HEK293 (cell line): ENCODE results near the gene WASF1.

Experiments used
- KLF10 ChIP-seq: fragments of 450-650 bp; IDR thresholded peaks from 2 replicates; pipeline ENCODE4 v1.5.1; 2018; ENCODE audit warnings: missing biosample characterization, mild to moderate bottlenecking, missing genetic modification characterization
- KLF8 ChIP-seq: fragments of 450-650 bp; formaldehyde crosslinking; IDR thresholded peaks from 2 replicates; pipeline ENCODE4 v1.5.1; 2016; ENCODE audit warnings: missing biosample characterization, missing genetic modification characterization
- SCRT1 ChIP-seq: fragments of 450-650 bp; formaldehyde crosslinking; IDR thresholded peaks from 2 replicates; pipeline ENCODE4 v1.5.1; 2016; ENCODE audit warnings: missing biosample characterization, missing genetic modification characterization, borderline replicate concordance
- YY1 ChIP-seq: fragments of 450-650 bp; formaldehyde crosslinking; IDR thresholded peaks from 2 replicates; pipeline ENCODE4 v1.5.1; 2018; ENCODE audit warnings: missing biosample characterization, missing genetic modification characterization
- ZIC2 ChIP-seq: fragments of 450-650 bp; formaldehyde crosslinking; IDR thresholded peaks from 2 replicates; pipeline ENCODE4 v1.5.1; 2016; ENCODE audit warnings: missing biosample characterization, missing genetic modification characterization
- ZNF132 ChIP-seq: fragments of 450-650 bp; formaldehyde crosslinking; IDR thresholded peaks from 2 replicates; pipeline ENCODE4 v1.5.1; 2017; ENCODE audit warnings: missing biosample characterization, missing genetic modification characterization, borderline replicate concordance
- ZNF138 ChIP-seq: fragments of 450-650 bp; formaldehyde crosslinking; IDR thresholded peaks from 2 replicates; pipeline ENCODE4 v1.5.1; 2016; ENCODE audit warnings: missing biosample characterization, missing genetic modification characterization, borderline replicate concordance
- ZNF19 ChIP-seq: fragments of 450-650 bp; formaldehyde crosslinking; IDR thresholded peaks from 2 replicates; pipeline ENCODE4; 2016; ENCODE audit warnings: missing biosample characterization, missing genetic modification characterization, low read depth
- ZNF2 ChIP-seq: fragments of 450-650 bp; formaldehyde crosslinking; IDR thresholded peaks from 2 replicates; pipeline ENCODE4 v1.5.1; 2016; ENCODE audit warnings: missing biosample characterization, missing genetic modification characterization
- ZNF350 ChIP-seq: fragments of 450-650 bp; formaldehyde crosslinking; IDR thresholded peaks from 2 replicates; pipeline ENCODE4 v1.5.0; 2017; ENCODE audit warnings: missing biosample characterization, mild to moderate bottlenecking, missing genetic modification characterization
- ZNF404 ChIP-seq: fragments of 450-650 bp; formaldehyde crosslinking; IDR thresholded peaks from 2 replicates; pipeline ENCODE4 v1.5.1; 2017; ENCODE audit warnings: missing biosample characterization, missing genetic modification characterization
- ZNF514 ChIP-seq: fragments of 450-650 bp; formaldehyde crosslinking; IDR thresholded peaks from 2 replicates; pipeline ENCODE4 v1.5.1; 2016; ENCODE audit warnings: missing biosample characterization, missing genetic modification characterization
- ZNF529 ChIP-seq: fragments of 450-650 bp; formaldehyde crosslinking; IDR thresholded peaks from 2 replicates; pipeline ENCODE4 v1.5.1; 2017; ENCODE audit warnings: missing genetic modification characterization, missing biosample characterization; ENCODE audit not compliant: insufficient replicate concordance
- TF ChIP-seq, protein P1 (sequence below): sonication (generic); formaldehyde crosslinking; IDR thresholded peaks from 2 replicates; pipeline ENCODE4 v1.8.1; 2022; ENCODE audit warnings: mild to moderate bottlenecking, moderate library complexity, missing genetic modification reagents
- TF ChIP-seq, protein P2 (sequence below): fragments of 450-650 bp; formaldehyde crosslinking; IDR thresholded peaks from 2 replicates; pipeline ENCODE4 v1.5.1; 2016; ENCODE audit warnings: missing biosample characterization, missing genetic modification characterization
- TF ChIP-seq, protein P3 (sequence below): fragments of 450-650 bp; formaldehyde crosslinking; conservative IDR thresholded peaks from 2 replicates; pipeline ENCODE4 v1.5.1; 2016; ENCODE audit warnings: low read depth, missing biosample characterization, missing genetic modification characterization
- TF ChIP-seq, protein P4 (sequence below): fragments of 450-650 bp; formaldehyde crosslinking; IDR thresholded peaks from 2 replicates; pipeline ENCODE4 v1.5.1; 2017; ENCODE audit warnings: missing biosample characterization, missing genetic modification characterization
- TF ChIP-seq, protein P5 (sequence below): fragments of 450-650 bp; formaldehyde crosslinking; IDR thresholded peaks from 2 replicates; pipeline ENCODE4 v1.5.1; 2016; ENCODE audit warnings: missing biosample characterization, missing genetic modification characterization, low read depth
- TF ChIP-seq, protein P6 (sequence below): fragments of 450-650 bp; formaldehyde crosslinking; IDR thresholded peaks from 2 replicates; pipeline ENCODE4 v1.5.0; 2017; ENCODE audit warnings: missing biosample characterization, missing genetic modification characterization, borderline replicate concordance
- TF ChIP-seq, protein P7 (sequence below): fragments of 450-650 bp; IDR thresholded peaks from 2 replicates; pipeline ENCODE4 v1.5.1; 2018; ENCODE audit warnings: missing biosample characterization, missing genetic modification characterization
- TF ChIP-seq, protein P8 (sequence below): fragments of 450-650 bp; formaldehyde crosslinking; IDR thresholded peaks from 2 replicates; pipeline ENCODE4 v1.5.1; 2017; ENCODE audit warnings: missing biosample characterization, missing genetic modification characterization

Gene WASF1

DNA sequence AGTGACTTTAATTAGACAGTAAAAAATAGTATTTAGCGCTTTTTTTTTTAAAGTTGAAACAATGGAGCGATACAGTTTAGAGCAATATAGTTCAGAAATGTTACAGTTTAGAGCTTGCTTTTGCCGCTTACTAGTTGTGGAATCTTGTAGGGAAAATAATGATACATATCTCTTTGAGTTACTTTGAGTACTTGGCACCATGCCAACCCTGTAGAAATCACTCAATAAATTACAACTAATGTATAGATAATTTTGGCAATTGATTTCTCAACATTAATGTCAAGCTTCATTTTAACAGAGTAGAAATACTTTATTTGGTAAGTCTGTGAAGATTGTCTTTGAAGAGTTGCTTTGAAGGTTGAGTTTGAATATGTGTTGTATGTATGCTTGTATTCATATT is 28.2 kb upstream of the WASF1 start (continued):
- TF ChIP-seq, protein P1, sequence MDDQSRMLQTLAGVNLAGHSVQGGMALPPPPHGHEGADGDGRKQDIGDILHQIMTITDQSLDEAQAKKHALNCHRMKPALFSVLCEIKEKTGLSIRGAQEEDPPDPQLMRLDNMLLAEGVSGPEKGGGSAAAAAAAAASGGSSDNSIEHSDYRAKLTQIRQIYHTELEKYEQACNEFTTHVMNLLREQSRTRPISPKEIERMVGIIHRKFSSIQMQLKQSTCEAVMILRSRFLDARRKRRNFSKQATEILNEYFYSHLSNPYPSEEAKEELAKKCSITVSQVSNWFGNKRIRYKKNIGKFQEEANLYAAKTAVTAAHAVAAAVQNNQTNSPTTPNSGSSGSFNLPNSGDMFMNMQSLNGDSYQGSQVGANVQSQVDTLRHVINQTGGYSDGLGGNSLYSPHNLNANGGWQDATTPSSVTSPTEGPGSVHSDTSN = no peak
- TF ChIP-seq, protein P2, sequence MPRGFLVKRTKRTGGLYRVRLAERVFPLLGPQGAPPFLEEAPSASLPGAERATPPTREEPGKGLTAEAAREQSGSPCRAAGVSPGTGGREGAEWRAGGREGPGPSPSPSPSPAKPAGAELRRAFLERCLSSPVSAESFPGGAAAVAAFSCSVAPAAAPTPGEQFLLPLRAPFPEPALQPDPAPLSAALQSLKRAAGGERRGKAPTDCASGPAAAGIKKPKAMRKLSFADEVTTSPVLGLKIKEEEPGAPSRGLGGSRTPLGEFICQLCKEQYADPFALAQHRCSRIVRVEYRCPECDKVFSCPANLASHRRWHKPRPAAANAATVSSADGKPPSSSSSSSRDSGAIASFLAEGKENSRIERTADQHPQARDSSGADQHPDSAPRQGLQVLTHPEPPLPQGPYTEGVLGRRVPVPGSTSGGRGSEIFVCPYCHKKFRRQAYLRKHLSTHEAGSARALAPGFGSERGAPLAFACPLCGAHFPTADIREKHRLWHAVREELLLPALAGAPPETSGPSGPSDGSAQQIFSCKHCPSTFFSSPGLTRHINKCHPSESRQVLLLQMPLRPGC (tag by site-specific recombination) = no peak
- TF ChIP-seq, protein P3, sequence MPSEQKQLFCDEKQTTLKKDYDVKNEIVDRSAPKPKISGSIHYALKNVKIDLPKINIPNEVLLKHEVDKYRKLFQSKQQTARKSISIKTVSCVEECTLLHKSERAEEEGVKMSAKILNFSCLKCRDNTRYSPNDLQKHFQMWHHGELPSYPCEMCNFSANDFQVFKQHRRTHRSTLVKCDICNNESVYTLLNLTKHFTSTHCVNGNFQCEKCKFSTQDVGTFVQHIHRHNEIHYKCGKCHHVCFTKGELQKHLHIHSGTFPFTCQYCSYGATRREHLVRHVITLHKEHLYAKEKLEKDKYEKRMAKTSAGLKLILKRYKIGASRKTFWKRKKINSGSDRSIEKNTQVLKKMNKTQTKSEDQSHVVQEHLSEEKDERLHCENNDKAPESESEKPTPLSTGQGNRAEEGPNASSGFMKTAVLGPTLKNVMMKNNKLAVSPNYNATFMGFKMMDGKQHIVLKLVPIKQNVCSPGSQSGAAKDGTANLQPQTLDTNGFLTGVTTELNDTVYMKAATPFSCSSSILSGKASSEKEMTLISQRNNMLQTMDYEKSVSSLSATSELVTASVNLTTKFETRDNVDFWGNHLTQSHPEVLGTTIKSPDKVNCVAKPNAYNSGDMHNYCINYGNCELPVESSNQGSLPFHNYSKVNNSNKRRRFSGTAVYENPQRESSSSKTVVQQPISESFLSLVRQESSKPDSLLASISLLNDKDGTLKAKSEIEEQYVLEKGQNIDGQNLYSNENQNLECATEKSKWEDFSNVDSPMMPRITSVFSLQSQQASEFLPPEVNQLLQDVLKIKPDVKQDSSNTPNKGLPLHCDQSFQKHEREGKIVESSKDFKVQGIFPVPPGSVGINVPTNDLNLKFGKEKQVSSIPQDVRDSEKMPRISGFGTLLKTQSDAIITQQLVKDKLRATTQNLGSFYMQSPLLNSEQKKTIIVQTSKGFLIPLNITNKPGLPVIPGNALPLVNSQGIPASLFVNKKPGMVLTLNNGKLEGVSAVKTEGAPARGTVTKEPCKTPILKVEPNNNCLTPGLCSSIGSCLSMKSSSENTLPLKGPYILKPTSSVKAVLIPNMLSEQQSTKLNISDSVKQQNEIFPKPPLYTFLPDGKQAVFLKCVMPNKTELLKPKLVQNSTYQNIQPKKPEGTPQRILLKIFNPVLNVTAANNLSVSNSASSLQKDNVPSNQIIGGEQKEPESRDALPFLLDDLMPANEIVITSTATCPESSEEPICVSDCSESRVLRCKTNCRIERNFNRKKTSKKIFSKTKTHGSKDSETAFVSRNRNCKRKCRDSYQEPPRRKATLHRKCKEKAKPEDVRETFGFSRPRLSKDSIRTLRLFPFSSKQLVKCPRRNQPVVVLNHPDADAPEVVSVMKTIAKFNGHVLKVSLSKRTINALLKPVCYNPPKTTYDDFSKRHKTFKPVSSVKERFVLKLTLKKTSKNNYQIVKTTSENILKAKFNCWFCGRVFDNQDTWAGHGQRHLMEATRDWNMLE = no peak
- TF ChIP-seq, protein P4, sequence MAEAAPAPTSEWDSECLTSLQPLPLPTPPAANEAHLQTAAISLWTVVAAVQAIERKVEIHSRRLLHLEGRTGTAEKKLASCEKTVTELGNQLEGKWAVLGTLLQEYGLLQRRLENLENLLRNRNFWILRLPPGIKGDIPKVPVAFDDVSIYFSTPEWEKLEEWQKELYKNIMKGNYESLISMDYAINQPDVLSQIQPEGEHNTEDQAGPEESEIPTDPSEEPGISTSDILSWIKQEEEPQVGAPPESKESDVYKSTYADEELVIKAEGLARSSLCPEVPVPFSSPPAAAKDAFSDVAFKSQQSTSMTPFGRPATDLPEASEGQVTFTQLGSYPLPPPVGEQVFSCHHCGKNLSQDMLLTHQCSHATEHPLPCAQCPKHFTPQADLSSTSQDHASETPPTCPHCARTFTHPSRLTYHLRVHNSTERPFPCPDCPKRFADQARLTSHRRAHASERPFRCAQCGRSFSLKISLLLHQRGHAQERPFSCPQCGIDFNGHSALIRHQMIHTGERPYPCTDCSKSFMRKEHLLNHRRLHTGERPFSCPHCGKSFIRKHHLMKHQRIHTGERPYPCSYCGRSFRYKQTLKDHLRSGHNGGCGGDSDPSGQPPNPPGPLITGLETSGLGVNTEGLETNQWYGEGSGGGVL (tag by site-specific recombination) = no peak
- TF ChIP-seq ZNF404 (tag by site-specific recombination) (no peak), ZNF138 (tag by site-specific recombination) (no peak), ZNF529 (peak; percentile 9), KLF8 (tag by site-specific recombination) (no peak), ZNF514 (tag by site-specific recombination) (no peak), SCRT1 (tag by site-specific recombination) (no peak), ZNF132 (tag by site-specific recombination) (no peak), ZNF350 (tag by site-specific recombination) (peak; percentile 71), KLF10 (tag by site-specific recombination) (0 out of 2 replicates have a peak, but pooled peaks have one; percentile 25), ZNF2 (tag by site-specific recombination) (no peak), ZIC2 (tag by site-specific recombination) (no peak), ZNF19 (no peak), YY1 (tag by site-specific recombination) (no peak)
- TF ChIP-seq, protein P5, sequence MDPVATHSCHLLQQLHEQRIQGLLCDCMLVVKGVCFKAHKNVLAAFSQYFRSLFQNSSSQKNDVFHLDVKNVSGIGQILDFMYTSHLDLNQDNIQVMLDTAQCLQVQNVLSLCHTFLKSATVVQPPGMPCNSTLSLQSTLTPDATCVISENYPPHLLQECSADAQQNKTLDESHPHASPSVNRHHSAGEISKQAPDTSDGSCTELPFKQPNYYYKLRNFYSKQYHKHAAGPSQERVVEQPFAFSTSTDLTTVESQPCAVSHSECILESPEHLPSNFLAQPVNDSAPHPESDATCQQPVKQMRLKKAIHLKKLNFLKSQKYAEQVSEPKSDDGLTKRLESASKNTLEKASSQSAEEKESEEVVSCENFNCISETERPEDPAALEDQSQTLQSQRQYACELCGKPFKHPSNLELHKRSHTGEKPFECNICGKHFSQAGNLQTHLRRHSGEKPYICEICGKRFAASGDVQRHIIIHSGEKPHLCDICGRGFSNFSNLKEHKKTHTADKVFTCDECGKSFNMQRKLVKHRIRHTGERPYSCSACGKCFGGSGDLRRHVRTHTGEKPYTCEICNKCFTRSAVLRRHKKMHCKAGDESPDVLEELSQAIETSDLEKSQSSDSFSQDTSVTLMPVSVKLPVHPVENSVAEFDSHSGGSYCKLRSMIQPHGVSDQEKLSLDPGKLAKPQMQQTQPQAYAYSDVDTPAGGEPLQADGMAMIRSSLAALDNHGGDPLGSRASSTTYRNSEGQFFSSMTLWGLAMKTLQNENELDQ (tag by site-specific recombination) = no peak
- TF ChIP-seq, protein P6, sequence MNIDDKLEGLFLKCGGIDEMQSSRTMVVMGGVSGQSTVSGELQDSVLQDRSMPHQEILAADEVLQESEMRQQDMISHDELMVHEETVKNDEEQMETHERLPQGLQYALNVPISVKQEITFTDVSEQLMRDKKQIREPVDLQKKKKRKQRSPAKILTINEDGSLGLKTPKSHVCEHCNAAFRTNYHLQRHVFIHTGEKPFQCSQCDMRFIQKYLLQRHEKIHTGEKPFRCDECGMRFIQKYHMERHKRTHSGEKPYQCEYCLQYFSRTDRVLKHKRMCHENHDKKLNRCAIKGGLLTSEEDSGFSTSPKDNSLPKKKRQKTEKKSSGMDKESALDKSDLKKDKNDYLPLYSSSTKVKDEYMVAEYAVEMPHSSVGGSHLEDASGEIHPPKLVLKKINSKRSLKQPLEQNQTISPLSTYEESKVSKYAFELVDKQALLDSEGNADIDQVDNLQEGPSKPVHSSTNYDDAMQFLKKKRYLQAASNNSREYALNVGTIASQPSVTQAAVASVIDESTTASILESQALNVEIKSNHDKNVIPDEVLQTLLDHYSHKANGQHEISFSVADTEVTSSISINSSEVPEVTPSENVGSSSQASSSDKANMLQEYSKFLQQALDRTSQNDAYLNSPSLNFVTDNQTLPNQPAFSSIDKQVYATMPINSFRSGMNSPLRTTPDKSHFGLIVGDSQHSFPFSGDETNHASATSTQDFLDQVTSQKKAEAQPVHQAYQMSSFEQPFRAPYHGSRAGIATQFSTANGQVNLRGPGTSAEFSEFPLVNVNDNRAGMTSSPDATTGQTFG (tag by site-specific recombination) = no peak
- TF ChIP-seq, protein P7, sequence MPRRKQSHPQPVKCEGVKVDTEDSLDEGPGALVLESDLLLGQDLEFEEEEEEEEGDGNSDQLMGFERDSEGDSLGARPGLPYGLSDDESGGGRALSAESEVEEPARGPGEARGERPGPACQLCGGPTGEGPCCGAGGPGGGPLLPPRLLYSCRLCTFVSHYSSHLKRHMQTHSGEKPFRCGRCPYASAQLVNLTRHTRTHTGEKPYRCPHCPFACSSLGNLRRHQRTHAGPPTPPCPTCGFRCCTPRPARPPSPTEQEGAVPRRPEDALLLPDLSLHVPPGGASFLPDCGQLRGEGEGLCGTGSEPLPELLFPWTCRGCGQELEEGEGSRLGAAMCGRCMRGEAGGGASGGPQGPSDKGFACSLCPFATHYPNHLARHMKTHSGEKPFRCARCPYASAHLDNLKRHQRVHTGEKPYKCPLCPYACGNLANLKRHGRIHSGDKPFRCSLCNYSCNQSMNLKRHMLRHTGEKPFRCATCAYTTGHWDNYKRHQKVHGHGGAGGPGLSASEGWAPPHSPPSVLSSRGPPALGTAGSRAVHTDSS (tag by site-specific recombination) = no peak
- TF ChIP-seq, protein P8, sequence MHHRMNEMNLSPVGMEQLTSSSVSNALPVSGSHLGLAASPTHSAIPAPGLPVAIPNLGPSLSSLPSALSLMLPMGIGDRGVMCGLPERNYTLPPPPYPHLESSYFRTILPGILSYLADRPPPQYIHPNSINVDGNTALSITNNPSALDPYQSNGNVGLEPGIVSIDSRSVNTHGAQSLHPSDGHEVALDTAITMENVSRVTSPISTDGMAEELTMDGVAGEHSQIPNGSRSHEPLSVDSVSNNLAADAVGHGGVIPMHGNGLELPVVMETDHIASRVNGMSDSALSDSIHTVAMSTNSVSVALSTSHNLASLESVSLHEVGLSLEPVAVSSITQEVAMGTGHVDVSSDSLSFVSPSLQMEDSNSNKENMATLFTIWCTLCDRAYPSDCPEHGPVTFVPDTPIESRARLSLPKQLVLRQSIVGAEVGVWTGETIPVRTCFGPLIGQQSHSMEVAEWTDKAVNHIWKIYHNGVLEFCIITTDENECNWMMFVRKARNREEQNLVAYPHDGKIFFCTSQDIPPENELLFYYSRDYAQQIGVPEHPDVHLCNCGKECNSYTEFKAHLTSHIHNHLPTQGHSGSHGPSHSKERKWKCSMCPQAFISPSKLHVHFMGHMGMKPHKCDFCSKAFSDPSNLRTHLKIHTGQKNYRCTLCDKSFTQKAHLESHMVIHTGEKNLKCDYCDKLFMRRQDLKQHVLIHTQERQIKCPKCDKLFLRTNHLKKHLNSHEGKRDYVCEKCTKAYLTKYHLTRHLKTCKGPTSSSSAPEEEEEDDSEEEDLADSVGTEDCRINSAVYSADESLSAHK (tag by site-specific recombination) = no peak
